ENCODE data around the gene ZFHX3.

Gene ZFHX3

DNA sequence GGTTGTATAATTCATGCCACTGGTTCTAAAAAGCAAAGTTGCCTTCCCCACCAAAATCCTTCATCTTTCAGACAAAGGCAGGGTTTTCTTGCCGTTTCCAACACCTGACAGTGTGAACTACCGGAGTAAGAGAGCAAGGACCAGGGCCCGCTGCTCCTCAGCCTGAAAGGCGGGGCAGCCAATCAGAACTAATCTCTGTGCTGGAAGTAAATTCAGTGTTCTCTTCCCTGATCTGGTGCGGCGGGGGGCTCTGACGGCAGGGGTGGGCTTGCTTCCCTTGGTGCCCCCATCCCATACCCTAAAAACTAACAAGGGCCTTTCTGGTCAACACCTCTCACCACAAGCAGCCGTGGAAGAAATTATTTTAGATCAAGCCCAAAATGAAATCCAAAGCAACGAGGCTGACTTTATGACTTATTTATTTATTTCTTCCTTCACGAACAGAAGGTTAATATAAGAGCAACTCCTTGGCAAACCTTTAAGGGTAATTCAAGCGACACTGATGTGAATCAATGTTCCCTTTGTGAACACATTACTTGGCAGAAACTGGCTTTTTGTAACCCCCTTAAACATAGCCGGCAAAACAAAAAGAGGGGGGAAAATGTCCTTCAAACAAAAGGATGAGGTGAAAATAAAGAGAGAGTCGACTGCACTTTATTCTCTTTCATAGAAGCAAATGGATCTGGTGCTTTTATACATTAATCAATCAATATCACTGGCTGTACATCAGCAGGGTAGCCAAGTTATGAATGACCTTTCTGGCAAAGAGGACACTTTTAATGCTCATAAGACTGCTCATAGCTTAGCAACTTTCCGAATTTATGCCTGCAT lies 189.9 kb downstream of the ZFHX3 start:
- in situ Hi-C loops (cut with MboI; ENCODE audit: low sequenced_read_pairs) = no loop called here

DNA sequence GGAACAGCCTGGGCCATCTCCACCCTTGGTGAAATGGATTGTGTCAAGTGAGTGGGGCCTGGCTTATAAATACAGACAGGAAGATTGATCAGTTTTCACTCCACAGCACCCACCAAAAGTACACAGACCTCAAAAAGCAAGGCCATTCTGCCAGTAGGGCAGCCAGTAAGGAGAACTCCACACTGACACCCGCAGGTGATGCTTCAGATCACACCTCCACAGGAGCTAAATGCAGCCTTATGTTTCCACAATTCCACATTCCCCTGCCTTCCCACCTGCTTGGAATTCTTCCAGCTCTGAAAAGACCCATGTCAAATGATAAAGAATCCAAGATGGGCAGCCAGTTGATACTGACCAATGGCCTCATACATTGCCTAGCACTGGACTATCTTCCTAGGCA lies 191.1 kb downstream of the ZFHX3 start:
- in situ Hi-C loops (cut with MboI; ENCODE audit: low sequenced_read_pairs) = no loop called here

DNA sequence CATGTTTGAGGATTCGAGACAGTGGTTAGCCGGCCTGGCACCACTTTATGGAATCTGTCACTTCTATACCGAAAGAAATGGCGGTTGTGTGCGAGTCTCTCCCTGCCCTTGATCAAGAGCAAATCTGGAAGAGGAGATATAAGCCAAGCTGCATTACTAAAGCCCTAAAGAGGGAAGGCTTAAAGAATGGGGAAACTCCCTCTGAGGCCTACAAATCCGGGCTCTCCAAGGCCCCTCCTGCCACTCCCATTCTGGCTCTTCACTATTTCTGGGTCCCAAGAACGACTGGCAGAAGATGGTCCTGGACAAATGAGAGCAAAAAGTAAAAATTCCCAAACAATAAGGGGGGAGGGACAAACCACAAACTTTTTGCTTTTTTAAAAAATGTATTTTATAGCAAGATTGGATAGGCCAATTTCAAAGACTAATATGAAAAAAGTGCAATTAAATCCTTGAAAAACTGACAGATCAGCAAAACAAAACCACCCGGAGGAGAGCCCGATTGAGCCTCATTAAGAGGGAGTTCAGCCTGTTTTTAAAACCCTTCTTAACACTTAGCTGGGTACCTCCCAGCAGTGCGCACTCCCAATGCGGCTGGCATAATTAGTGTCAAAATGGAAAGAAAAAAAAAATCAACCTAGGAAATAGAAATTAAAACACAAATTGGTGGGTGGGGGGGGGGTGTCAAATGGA lies 193.5 kb downstream of the ZFHX3 start:
- in situ Hi-C loops (cut with MboI; ENCODE audit: low sequenced_read_pairs) = no loop called here

DNA sequence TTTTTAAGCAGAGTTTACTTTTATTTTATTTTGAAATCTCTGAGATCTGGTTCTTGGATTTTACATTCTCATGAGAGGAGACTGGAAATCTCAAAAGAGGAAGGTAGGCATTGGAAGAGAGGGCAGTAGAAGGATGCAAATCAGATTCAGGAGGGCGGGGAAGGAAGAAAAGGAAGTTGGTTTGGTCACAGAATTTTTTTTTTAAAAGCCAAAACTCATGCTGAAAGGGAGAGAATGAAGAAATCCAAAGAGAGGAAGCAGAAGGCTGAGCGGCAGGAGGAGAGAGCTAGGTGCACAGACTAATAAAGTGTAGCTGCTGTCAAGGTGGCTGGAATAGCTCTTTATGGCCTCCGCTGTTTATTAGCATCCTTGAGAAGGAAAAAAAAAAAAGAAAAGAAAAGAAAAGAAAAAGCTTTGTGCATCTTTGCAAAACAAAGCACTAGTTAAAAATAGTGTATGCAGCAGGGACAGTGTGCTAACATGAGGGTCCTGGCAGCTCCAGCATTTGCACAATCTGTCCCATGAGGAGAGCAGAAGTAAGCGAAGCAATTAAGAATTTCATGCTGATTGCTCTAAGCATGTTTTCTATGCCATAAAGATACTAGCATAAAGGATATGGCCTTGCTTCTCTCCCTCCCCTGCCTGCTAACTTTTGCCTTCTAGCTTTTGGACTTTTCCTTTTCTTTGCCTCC lies 194.2 kb downstream of the ZFHX3 start:
- in situ Hi-C loops (cut with MboI; ENCODE audit: low sequenced_read_pairs) = no loop called here

GRCh38 chr16:72852421-72852820 lies 195.5 kb downstream of the ZFHX3 start:
- in situ Hi-C loops (cut with MboI; ENCODE audit: low sequenced_read_pairs) = no loop called here

GRCh38 chr16:72850853-72851252 lies 197.1 kb downstream of the ZFHX3 start:
- in situ Hi-C loops (cut with MboI; ENCODE audit: low sequenced_read_pairs) = no loop called here

- in situ Hi-C loops (cut with MboI; ENCODE audit: low sequenced_read_pairs) = no loop called here
Measured at GRCh38 chr16:72850021-72850420, 197.9 kb downstream of the ZFHX3 start.

GRCh38 chr16:72848759-72849664 lies 198.9 kb downstream of the ZFHX3 start:
- in situ Hi-C loops (cut with MboI; ENCODE audit: low sequenced_read_pairs) = no loop called here

DNA sequence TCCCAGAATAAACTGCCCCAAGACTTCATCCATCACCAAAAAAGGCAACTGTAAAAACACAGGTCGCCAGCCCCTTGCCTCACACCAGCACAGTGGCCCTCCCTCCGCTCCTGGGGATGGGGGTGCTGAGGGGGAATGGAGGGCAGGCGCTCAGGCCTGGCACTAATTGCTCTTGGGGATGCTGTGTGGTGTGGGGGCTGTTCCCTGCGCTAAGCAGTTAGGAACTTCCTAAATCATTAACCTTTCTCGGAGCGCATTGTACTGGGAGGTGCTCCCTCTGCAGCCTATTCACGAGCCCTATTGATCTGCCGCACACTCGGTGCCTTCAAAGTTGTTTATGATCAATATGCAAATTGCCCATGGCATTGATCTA lies 199.9 kb downstream of the ZFHX3 start:
- in situ Hi-C loops (cut with MboI; ENCODE audit: low sequenced_read_pairs) = no loop called here

DNA sequence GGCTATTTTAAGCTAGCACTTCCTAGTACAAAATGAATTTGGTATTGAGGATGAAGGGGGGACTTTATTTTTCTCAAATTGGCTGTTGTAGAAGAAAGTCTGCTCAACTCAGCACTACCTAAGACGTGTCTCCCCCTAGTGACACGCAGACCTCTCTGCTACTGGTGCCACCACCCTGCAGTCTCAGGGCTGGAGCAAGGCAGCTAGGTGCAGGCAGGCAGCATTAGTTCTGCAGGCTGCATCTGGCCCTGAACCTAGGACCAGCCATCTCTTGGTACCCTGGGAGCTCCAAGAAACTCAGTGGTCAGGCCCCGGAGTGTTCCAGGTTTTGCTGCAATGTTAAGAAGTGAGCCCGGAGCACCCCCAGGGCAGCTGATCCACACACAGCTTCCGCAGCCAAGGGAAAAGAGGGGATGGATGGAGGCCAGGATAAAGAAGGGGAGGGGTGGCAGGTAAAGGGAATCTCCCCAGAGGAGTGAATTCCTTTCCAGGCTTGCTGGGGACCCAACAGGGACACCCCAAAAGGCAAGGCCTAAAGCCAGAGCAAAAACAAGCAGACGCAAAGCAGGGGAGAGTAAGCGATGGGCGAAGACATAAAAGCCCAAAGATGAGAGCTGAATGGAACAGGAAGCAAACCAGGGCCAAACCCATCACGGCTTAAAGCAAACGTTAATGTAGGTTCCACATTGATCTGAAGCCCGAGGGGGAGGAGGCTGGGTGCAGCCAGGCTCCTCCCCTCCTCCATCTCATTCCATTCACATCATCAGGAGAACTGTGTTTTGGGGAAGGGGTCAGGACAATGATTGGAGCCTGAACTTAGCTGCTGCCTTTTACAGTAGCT lies 200.5 kb downstream of the ZFHX3 start:
- in situ Hi-C loops (cut with MboI; ENCODE audit: low sequenced_read_pairs) = no loop called here

GRCh38 chr16:72846594-72846993 lies 201.3 kb downstream of the ZFHX3 start:
- in situ Hi-C loops (cut with MboI; ENCODE audit: low sequenced_read_pairs) = no loop called here

- in situ Hi-C loops (cut with MboI; ENCODE audit: low sequenced_read_pairs) = no loop called here
Measured at GRCh38 chr16:72845322-72846020, 202.5 kb downstream of the ZFHX3 start.

GRCh38 chr16:72844225-72844920 lies 203.6 kb downstream of the ZFHX3 start:
- in situ Hi-C loops (cut with MboI; ENCODE audit: low sequenced_read_pairs) = no loop called here

DNA sequence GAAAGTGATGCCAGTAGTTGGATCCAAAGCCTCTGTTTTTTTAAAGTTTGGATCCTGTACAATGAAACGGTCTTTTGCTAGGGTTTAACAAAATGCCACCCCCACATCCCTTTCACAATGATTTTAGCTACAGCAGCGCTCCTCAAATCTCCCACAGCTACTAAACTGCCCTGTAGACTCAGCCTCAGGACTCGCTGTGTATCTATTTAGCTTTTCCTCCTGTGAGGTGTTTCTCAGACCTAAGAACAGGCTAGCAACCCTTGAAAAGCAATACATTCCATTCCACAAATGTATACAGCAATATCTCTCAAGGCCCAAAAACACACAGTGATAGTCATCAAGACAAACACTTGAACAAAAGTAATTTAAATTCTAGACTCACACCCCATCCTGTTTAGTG lies 206.4 kb downstream of the ZFHX3 start:
- in situ Hi-C loops (cut with MboI; ENCODE audit: low sequenced_read_pairs) = no loop called here

- in situ Hi-C loops (cut with MboI; ENCODE audit: low sequenced_read_pairs) = no loop called here
Measured at GRCh38 chr16:72840631-72841381, 207.1 kb downstream of the ZFHX3 start.

DNA sequence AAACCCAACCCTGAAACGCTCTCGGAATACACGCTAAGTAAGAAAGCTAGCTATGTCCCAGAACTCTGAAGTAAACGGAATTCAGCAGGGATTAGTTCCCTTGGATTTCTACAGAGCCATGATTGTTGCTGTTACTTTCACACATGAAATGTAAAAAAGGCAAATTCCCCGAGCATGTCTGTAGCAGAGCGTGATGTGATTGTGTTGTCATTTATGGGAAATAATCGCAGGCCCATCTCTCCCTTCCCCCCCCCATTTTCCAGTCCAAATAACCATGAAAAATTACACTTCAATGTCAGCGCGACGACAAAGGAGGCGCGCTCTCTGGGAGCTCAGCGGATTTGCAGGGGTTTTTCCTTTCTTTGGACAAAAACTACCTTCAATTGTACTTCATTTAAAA lies 209.0 kb downstream of the ZFHX3 start:
- in situ Hi-C loops (cut with MboI; ENCODE audit: low sequenced_read_pairs) = loop anchor here (10.0 kb wide), 1 partner anchor 356 kb away; no protein-coding TSS in a partner anchor

DNA sequence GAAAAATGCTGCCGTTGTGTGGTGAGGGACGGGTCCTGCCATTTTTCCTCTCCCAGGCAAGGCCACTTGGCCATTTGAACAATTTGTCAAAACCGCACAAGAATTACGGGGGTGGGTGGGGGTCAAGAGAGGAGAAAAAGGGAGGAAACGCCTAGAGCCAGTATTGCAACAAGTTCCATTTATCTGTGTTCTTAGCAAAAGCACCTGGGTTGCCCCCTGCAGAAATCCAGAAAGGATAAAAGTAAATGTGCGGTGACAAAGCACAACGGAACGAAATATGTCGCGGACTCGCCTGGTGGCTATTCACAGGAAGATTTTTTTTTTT lies 209.4 kb downstream of the ZFHX3 start:
- in situ Hi-C loops (cut with MboI; ENCODE audit: low sequenced_read_pairs) = loop anchor here (10.0 kb wide), 1 partner anchor 356 kb away; no protein-coding TSS in a partner anchor

Data from HL-60/S4 treated with retinoic acid at 250 ng/mL for 4 days and 3 days (cell line).